Measurements from ENCODE around the gene EXD3.

Gene EXD3

GRCh38 chr9:137432687-137433348 lies 9.9 kb upstream of the EXD3 start:
- DNase-seq (ENCODE audit: low spot score): no peak

DNA sequence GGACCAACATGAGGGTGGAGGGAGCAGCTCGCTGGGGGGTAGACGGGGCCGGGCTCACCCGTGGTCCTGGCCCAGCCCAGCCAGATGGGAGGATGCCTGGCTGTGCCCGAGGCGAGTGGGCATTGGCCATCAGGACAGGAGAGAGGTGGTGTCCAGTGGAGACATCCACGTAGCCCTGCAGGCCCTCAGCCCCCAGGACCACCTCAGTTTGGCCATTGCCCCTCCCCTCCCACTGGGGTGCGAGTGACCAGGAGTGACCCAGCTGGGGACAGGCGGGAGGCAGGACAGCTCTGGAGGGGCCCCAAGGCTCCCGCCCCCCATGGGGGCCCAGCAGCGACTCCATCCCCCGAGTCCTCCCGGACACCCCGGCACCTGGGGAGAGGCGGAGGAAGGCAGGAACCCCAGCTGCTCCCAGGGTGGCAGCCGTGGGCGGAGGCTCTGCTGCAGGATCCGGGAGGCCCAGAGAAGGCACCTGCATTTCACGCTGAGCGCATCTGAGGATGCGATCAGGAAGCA lies 8.5 kb upstream of the EXD3 start:
- no peak for DNase-seq (ENCODE audit: low spot score)

- DNase-seq (ENCODE audit: low spot score): no peak
Observed at GRCh38 chr9:137430723-137431415, 7.9 kb upstream of the EXD3 start.

- DNase-seq (ENCODE audit: low spot score): peak; percentile 77
Observed at GRCh38 chr9:137429974-137430722, 7.2 kb upstream of the EXD3 start.

GRCh38 chr9:137429546-137429890 lies 6.6 kb upstream of the EXD3 start:
- peak; percentile 51 for DNase-seq (ENCODE audit: low spot score)

DNA sequence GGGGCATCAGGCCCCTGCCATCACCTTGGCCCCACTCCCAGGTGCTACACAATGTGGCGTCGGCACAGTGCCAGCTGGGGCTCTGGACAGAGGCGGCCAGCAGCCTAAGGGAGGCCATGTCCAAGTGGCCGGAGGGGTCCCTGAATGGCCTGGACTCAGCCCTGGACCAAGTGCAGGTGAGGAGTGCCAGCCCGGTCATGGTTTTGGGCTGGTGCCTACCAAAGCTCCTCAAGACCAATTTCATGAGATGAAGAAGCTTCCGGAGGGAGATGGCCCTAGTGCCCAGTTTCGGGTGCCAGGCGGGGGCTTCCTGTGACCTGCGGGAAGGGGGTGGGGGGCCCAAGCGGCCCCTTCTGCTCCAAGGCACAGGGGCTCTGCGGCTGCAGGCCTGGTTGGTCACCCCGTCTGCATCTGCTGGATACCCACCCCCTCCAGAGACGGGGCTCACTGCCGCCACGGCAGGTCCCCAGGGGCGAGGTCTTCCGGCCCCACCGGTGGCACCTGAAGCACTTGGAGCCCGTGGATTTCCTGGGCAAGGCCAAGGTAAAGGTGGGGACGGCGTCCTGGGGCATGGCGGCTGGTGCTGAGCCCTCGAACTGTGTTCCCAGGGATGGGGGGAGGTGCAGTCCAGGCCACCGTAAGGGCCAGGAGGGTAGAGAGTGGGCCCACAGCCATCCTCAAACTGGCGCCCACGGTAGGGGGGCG lies 6.0 kb upstream of the EXD3 start:
- peak; percentile 52 for DNase-seq (ENCODE audit: low spot score)

DNA sequence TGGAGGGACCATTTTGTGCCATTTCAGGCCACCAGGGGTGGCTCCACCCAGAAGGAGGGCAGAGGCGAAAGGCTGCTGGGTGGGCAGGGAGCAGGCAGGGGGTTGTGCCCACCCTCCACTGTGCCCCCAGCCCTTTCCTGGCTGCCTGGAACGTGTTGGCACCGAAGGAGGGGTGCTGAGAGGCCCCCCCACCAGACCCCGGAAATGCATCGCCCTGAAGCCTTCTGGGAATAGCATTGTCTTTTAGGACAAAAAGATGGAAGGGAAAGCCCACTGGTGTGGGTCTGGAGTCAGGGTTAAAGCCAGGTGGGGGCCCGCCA lies 5.3 kb upstream of the EXD3 start:
- no peak for DNase-seq (ENCODE audit: low spot score)

- DNase-seq (ENCODE audit: low spot score): peak; percentile 38
Observed at GRCh38 chr9:137427454-137428310, 4.7 kb upstream of the EXD3 start.

DNA sequence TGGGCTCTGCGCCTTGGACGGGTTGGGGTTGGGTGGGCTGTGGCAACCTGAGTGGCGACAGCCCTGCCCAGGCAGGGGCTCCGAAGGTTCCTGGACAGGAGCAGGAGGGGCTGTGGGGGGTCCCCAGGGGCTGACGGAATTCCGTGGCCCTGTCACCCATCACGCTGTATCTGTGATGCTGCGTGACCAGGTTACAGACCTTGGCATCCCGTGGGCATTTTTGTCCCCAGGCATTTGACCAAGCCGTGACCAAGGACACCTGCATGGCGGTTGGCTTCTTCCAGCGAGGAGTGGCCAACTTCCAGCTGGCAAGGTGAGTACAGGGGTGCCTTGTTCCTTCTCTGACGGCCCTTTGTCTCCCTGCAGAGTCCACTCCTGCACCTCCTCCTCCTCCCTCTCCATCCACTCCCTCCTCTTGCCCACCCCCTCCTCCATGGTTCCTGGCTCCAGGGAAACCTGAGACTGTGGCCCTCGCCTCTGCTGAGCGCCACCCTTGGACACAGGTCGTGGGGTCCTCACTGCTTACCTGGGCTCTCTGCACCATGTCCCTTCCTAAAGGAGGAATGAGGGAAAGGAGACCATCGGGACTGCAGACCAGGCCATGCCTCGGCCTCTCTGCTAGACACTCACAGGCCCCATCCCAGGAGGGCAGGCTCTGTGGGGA lies 3.2 kb upstream of the EXD3 start:
- no peak for DNase-seq (ENCODE audit: low spot score)

DNA sequence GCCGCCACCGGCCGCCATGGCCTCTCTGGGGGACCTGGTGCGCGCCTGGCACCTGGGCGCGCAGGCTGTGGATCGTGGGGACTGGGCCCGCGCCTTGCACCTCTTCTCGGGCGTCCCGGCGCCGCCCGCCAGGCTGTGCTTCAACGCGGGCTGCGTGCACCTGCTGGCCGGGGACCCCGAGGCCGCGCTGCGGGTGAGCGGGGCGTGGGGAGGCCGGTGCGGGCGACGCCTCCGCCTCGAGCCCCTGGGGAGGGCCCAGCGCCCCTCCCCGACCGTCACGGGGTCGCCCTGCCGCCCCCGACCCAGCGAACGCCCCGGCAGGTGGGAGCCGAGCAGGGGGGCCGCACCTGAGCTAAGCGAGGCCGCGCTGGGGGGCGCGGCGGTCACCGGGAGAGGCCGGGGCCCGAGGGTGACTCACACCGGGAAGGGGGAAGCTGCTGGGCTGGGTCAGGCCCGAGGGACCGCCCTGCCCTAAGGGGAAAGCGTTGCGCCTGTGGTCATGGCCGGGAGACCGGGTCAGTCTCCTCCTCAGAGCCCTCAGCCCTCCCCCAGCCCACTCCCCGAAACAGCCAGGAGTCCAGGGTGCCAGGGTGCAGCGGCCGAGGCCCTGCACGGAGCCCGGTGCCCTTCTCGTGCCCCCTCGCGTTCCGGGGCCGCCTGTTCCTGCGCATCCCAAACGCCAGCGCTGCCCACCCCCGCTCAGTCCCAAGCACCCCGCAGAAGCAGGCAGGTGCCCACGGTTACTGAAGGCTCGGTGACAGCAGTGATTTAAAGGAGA lies 741 bp upstream of the EXD3 start:
- no peak for DNase-seq (ENCODE audit: low spot score)

DNA sequence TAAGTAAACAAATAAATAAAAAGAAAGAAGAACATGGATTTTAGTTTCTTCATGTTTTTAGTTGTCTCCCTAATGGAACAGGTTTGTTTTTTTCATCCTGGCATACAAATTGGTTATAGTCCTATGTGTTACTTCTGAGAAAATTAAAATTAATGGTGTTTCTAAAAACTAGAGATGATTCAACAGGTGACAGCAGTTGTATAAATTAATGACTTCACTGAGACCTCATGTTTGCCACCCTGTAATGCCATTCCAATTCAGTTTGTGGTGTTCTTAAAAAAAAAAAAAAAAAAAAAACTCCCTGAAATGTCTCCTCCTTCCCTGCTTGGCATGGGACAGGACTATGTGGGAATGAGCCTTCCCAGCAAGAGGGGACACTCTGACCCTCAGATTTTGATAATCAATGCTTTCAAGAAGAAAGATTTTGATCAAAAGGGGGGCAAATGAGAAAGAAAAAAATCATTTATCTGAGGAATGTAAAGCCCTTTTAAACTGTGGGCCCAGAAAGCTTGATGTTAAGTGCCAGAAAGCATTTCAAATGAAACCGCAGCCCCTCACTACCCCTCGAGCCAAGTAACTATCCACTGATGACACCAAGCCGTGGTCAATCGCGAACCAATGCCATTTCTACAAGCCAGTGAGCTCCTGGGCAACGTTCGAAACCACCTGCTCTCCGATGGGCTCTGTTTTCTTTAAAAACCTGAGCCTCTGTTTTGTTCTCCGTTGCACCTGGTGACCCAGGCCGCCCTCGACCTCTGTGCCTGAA lies 941 bp downstream of the EXD3 start:
- DNase-seq (ENCODE audit: low spot score): peak; percentile 46

GRCh38 chr9:137417161-137418021 lies 5.6 kb downstream of the EXD3 start:
- DNase-seq (ENCODE audit: low spot score): no peak

- DNase-seq (ENCODE audit: low spot score): no peak
Observed at GRCh38 chr9:137416563-137417151, 6.3 kb downstream of the EXD3 start.

DNA sequence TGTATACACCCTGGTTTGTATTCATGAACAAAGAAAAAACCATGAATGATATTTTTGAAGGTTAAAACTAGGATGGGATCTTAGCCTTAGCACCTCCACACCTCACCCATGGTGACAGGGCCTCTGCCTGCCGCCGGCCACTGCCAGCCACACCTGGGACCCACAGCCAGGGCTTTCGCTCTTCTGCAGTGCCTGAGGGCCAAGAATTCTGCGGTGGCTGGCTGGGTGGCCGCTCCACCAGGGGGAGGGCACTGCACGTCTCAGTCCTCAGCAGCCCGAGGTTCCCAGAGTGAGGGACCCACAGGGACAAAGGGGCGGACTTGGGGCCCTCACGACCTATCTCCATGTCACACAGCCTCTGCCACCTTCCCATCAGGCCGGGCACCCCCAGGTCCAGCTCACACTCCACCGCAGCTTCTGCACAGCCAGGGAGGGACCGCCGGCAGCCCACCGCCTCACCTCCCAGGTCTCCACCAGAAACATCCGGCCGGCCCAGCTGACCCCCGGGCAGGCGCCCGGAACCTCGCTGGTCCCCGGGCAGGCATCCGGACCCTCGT lies 6.9 kb downstream of the EXD3 start:
- no peak for DNase-seq (ENCODE audit: low spot score)

- no peak for DNase-seq (ENCODE audit: low spot score)
Observed at GRCh38 chr9:137415451-137415850, 7.5 kb downstream of the EXD3 start.

DNA sequence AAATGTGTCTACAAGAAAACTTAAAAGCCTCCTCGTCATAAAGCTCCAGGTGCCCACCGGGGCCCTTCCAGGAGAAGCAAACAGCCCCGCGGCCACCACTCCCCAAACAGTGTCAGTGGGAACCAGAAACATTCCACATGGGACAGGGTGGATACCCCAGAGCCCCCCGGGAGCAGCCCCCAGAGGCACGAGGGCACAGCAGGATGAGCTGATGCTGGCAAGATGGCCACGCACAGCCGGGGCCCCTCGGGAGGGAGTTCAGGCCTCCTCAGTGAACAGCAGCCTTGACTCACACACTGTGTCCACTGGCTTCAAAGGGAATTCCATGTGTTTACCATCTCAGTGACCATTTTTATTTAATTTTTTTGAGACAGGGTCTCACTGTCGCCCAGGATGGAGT lies 10.5 kb downstream of the EXD3 start:
- no peak for DNase-seq (ENCODE audit: low spot score)

- DNase-seq (ENCODE audit: low spot score): peak; percentile 46
Observed at GRCh38 chr9:137411645-137412380, 11.1 kb downstream of the EXD3 start.
